ENCODE measurements around the gene LEPROT.

DNA sequence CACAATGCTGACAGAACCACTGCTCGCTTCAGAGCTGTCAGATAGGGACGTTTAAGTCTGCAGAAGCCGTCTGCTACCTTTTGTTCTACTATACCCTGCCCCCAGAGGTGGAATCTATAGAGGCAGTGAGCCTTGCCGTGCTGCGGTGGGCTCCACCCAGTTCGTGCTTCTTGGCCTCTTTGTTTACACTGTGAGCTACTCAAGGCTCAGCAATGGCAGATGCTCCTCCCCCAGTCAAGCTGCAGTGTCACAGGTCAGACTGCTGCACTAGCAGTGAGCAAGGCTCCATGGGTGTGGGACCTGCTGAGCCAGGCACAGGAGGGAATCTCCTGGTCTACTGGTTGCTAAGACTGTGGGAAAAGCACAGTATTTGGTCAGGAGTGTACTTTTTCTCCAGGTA, 47.1 kb downstream of the LEPROT start:
- TF ChIP-seq, protein P1, sequence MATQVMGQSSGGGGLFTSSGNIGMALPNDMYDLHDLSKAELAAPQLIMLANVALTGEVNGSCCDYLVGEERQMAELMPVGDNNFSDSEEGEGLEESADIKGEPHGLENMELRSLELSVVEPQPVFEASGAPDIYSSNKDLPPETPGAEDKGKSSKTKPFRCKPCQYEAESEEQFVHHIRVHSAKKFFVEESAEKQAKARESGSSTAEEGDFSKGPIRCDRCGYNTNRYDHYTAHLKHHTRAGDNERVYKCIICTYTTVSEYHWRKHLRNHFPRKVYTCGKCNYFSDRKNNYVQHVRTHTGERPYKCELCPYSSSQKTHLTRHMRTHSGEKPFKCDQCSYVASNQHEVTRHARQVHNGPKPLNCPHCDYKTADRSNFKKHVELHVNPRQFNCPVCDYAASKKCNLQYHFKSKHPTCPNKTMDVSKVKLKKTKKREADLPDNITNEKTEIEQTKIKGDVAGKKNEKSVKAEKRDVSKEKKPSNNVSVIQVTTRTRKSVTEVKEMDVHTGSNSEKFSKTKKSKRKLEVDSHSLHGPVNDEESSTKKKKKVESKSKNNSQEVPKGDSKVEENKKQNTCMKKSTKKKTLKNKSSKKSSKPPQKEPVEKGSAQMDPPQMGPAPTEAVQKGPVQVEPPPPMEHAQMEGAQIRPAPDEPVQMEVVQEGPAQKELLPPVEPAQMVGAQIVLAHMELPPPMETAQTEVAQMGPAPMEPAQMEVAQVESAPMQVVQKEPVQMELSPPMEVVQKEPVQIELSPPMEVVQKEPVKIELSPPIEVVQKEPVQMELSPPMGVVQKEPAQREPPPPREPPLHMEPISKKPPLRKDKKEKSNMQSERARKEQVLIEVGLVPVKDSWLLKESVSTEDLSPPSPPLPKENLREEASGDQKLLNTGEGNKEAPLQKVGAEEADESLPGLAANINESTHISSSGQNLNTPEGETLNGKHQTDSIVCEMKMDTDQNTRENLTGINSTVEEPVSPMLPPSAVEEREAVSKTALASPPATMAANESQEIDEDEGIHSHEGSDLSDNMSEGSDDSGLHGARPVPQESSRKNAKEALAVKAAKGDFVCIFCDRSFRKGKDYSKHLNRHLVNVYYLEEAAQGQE (IDR thresholded peaks at IDR 0.05; ENCODE audit: unreplicated experiment), result no peak
- TF ChIP-seq POLR2AphosphoS5 (IDR thresholded peaks at IDR 0.05; ENCODE audit: low read depth), result no peak
- TF ChIP-seq, protein P2, sequence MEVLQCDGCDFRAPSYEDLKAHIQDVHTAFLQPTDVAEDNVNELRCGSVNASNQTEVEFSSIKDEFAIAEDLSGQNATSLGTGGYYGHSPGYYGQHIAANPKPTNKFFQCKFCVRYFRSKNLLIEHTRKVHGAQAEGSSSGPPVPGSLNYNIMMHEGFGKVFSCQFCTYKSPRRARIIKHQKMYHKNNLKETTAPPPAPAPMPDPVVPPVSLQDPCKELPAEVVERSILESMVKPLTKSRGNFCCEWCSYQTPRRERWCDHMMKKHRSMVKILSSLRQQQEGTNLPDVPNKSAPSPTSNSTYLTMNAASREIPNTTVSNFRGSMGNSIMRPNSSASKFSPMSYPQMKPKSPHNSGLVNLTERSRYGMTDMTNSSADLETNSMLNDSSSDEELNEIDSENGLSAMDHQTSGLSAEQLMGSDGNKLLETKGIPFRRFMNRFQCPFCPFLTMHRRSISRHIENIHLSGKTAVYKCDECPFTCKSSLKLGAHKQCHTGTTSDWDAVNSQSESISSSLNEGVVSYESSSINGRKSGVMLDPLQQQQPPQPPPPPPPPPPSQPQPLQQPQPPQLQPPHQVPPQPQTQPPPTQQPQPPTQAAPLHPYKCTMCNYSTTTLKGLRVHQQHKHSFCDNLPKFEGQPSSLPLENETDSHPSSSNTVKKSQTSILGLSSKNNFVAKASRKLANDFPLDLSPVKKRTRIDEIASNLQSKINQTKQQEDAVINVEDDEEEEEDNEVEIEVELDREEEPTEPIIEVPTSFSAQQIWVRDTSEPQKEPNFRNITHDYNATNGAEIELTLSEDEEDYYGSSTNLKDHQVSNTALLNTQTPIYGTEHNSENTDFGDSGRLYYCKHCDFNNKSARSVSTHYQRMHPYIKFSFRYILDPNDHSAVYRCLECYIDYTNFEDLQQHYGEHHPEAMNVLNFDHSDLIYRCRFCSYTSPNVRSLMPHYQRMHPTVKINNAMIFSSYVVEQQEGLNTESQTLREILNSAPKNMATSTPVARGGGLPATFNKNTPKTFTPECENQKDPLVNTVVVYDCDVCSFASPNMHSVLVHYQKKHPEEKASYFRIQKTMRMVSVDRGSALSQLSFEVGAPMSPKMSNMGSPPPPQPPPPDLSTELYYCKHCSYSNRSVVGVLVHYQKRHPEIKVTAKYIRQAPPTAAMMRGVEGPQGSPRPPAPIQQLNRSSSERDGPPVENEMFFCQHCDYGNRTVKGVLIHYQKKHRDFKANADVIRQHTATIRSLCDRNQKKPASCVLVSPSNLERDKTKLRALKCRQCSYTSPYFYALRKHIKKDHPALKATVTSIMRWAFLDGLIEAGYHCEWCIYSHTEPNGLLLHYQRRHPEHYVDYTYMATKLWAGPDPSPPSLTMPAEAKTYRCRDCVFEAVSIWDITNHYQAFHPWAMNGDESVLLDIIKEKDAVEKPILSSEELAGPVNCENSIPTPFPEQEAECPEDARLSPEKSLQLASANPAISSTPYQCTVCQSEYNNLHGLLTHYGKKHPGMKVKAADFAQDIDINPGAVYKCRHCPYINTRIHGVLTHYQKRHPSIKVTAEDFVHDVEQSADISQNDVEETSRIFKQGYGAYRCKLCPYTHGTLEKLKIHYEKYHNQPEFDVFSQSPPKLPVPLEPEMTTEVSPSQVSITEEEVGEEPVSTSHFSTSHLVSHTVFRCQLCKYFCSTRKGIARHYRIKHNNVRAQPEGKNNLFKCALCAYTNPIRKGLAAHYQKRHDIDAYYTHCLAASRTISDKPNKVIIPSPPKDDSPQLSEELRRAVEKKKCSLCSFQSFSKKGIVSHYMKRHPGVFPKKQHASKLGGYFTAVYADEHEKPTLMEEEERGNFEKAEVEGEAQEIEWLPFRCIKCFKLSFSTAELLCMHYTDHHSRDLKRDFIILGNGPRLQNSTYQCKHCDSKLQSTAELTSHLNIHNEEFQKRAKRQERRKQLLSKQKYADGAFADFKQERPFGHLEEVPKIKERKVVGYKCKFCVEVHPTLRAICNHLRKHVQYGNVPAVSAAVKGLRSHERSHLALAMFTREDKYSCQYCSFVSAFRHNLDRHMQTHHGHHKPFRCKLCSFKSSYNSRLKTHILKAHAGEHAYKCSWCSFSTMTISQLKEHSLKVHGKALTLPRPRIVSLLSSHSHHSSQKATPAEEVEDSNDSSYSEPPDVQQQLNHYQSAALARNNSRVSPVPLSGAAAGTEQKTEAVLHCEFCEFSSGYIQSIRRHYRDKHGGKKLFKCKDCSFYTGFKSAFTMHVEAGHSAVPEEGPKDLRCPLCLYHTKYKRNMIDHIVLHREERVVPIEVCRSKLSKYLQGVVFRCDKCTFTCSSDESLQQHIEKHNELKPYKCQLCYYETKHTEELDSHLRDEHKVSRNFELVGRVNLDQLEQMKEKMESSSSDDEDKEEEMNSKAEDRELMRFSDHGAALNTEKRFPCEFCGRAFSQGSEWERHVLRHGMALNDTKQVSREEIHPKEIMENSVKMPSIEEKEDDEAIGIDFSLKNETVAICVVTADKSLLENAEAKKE (CRISPR knock-in tag; IDR thresholded peaks at IDR 0.05), result no peak
